Measurements from ENCODE around the gene SYT1. TPM values are rescaled to one million over a fixed set of nuclear protein-coding genes. Genes with fewer than 3 reads are reported as not detected.

The SYT1 gene
- total and polyA plus RNA-seq, 11 donors: 0.08 to 0.86 (median 0.16) TPM; not detected in 6

GRCh38 chr12:79082595-79082994, 218.0 kb downstream of the SYT1 start:
- WGBS, 4 donors: 74 to 96% (median 82%) methylated on average over 1 of the region's 1 CpG
- TF ChIP-seq CTCF (IDR thresholded peaks at IDR 0.05): no peak
- TF ChIP-seq POLR2A (IDR thresholded peaks at IDR 0.05): no peak
- ATAC-seq (no peak), DNase-seq (no peak)
- H3K27ac ChIP-seq: no peak overlapping the region
- H3K9me3 ChIP-seq: no peaks in the 10 kb centered on the region
- H3K4me1 ChIP-seq: no peaks in the 10 kb centered on the region
- no peaks in the 10 kb centered on the region for H3K27me3 ChIP-seq
- no peak overlapping the region for H3K4me3 ChIP-seq
- no peaks in the 10 kb centered on the region for H3K36me3 ChIP-seq
- intact Hi-C loops (cut with DNase I): no loop called here

- Histone ChIP-seq H3K27me3 (no peaks in the 10 kb centered on the region), H3K27ac (no peak overlapping the region), H3K36me3 (no peaks in the 10 kb centered on the region), H3K9me3 (no peaks in the 10 kb centered on the region), H3K4me3 (no peak overlapping the region), H3K4me1 (no peaks in the 10 kb centered on the region)
- DNase-seq: no peak
- TF ChIP-seq CTCF (IDR thresholded peaks at IDR 0.05) (no peak), POLR2A (IDR thresholded peaks at IDR 0.05) (no peak)
- ATAC-seq: no peak
- intact Hi-C loops (cut with DNase I): no loop called here
These were observed 218.6 kb downstream of the SYT1 start for GRCh38 chr12:79083181-79083580.

- no peaks in the 10 kb centered on the region for H3K9me3 ChIP-seq
- WGBS, 4 donors: 87 to 90% (median 89%) methylated on average over 2 of the region's 2 CpGs
- H3K27me3 ChIP-seq: no peaks in the 10 kb centered on the region
- TF ChIP-seq CTCF (IDR thresholded peaks at IDR 0.05) (no peak), POLR2A (IDR thresholded peaks at IDR 0.05) (no peak)
- no peak for ATAC-seq
- H3K4me3 ChIP-seq: no peak overlapping the region
- no peak for DNase-seq
- intact Hi-C loops (cut with DNase I): no loop called here
- H3K4me1 ChIP-seq: no peaks in the 10 kb centered on the region
- no peaks in the 10 kb centered on the region for H3K36me3 ChIP-seq
- no peak overlapping the region for H3K27ac ChIP-seq
These were observed 220.6 kb downstream of the SYT1 start for GRCh38 chr12:79085106-79085682.

- TF ChIP-seq CTCF (IDR thresholded peaks at IDR 0.05) (no peak), POLR2A (IDR thresholded peaks at IDR 0.05) (no peak)
- Histone ChIP-seq H3K27ac (no peak overlapping the region), H3K27me3 (no peaks in the 10 kb centered on the region), H3K36me3 (no peaks in the 10 kb centered on the region), H3K4me3 (no peak overlapping the region), H3K4me1 (no peaks in the 10 kb centered on the region), H3K9me3 (no peaks in the 10 kb centered on the region)
- intact Hi-C loops (cut with DNase I): no loop called here
- DNase-seq (no peak), ATAC-seq (no peak)
- 89 to 93% (median 90%) methylated on average over 8 of the region's 8 CpGs for WGBS, 4 donors
These were observed 222.1 kb downstream of the SYT1 start for GRCh38 chr12:79086541-79087296.
